A549 treated with CpdA at 1 μM for 4 hours (cell line): ENCODE measurements around the gene A2M. TPM values are rescaled to one million over a fixed set of nuclear protein-coding genes. Genes with fewer than 3 reads are reported as not detected.

ENCODE experiments used
- total RNA-seq: library from RNA; stranded (reverse); fragments of 200-300 nt; extraction: Qiagen RNA extraction; gene quantifications from 5 replicates; pipeline ENCODE4 v1.2.3, GENCODE V29; 2022; ENCODE audit warnings: low read depth

A2M gene
- total RNA-seq, result 0.47 TPM in 1 of 5 replicates, not detected in the others

GRCh38 chr12:9115731-9116559 lies at the start of gene A2M:
A2M (minus strand) TSS chr12:9115919; CDS start chr12:9115849, 70 bp downstream.

Other genes starting within 250 kb of the A2M start
- 8.9 to 14.6 TPM (median 11.5 TPM) in 5 replicates for gene PHC1, start 201.4 kb downstream of the A2M start, total RNA-seq
- 151 to 174 TPM (median 161 TPM) in 5 replicates for gene M6PR, start 166.3 kb downstream of the A2M start, total RNA-seq
- 1.1 to 2.1 TPM (median 1.4 TPM) in 5 replicates for gene KLRG1, start 126.4 kb downstream of the A2M start, total RNA-seq
- gene PZP, start 92.5 kb upstream of the A2M start, total RNA-seq, result not detected in 5 replicates